HCT116 (cell line): ENCODE data around the gene CHCHD5. TPM values are rescaled to one million over a fixed set of nuclear protein-coding genes. Genes with fewer than 3 reads are reported as not detected.
A peak's percentile ranks its signal among the peaks of the same experiment; 100 is the strongest.

Source experiments
- ATAC-seq: fragments of 200-7000 bp; cut with Tn5 transposase; 2 replicates; pipeline ENCODE4 v1.9.1; 2020; ENCODE audit warnings: mild to moderate bottlenecking, moderate library complexity
- BruUV-seq: library from RNA; stranded (reverse); fragments of 400-500 nt; replicated peaks from 2 replicates; lab custom pipeline; 2021; lab: Mats Ljungman, UMichigan
- CTCF ChIA-PET: fragments of 300-600 bp; sonication (Branson Sonifier 250); formaldehyde crosslinking; loops from one replicate; lab custom pipeline; 2021; ENCODE audit warnings: antibody characterized with exemption; lab: Charles Lee
- POLR2A ChIA-PET: fragments of 300-600, 350-600 bp; sonication (Branson Sonifier 250); formaldehyde crosslinking; loops from one replicate; lab custom pipeline; 2021; ENCODE audit warnings: antibody characterized with exemption; lab: Charles Lee
- RAD21 ChIA-PET, 2 experiments: fragments of 300-600 bp; sonication (Branson Sonifier 250); formaldehyde crosslinking; loops; one replicate each; lab custom pipeline; 2023; ENCODE audit warnings: low total read pairs in 2 of 2; ENCODE audit not compliant: uncharacterized antibody in 2 of 2, unreplicated experiment in 2 of 2, low non-redundant PET in 1 of 2; lab: Charles Lee
- DNase-seq: peaks from one replicate; pipeline ENCODE4 v3.0.0-alpha.2; 2010; ENCODE audit warnings: low read depth, low spot score
- H2AFZ ChIP-seq: fragments of 200-600 bp; shearing (Covaris generic), sonication (generic); 2 replicates; pipeline ENCODE4 v1.6.1; 2017; ENCODE audit warnings: low read depth, mixed run types, mixed read lengths, antibody characterized with exemption, low read length; ENCODE audit not compliant: poor library complexity, severe bottlenecking
- H3K27ac ChIP-seq: 2 replicates; pipeline ENCODE4 v1.5.1; 2012; ENCODE audit warnings: low read depth, low read length
- H3K27me3 ChIP-seq: fragments of 200-600 bp; sonication (generic); 2 replicates; pipeline ENCODE4 v1.6.1; 2016; ENCODE audit warnings: mixed run types, low read length, mixed read lengths; ENCODE audit not compliant: insufficient read depth
- H3K36me3 ChIP-seq, 2 experiments: fragments of 200-500 bp in 1 of 2; fragments of 200-600 bp in 1 of 2; sonication (Bioruptor generic) in 1 of 2; sonication (generic) in 1 of 2; 2 replicates each; pipeline versions ENCODE4 v1.5.1 to v1.6.1; 2014 to 2016; ENCODE audit warnings: low read length in 2 of 2, inconsistent platforms in 1 of 2, mixed read lengths in 1 of 2, mixed run types in 1 of 2; ENCODE audit not compliant: insufficient read depth in 2 of 2, control insufficient read depth in 1 of 2
- H3K4me1 ChIP-seq, 2 experiments: fragments of 200-600 bp in 1 of 2; sonication (generic) in 1 of 2; 2 replicates each; pipeline versions ENCODE4 v1.5.1 to v1.6.1; 2012 to 2017; ENCODE audit warnings: low read length in 2 of 2, inconsistent platforms in 1 of 2, mild to moderate bottlenecking in 1 of 2, mixed read lengths in 1 of 2, mixed run types in 1 of 2, moderate library complexity in 1 of 2; ENCODE audit not compliant: insufficient read depth in 2 of 2, control insufficient read depth in 1 of 2
- H3K4me2 ChIP-seq: fragments of 200-600 bp; sonication (generic); 2 replicates; pipeline ENCODE4 v1.6.1; 2017; ENCODE audit warnings: mixed run types, low read length, mixed read lengths
- H3K4me3 ChIP-seq, 2 experiments: fragments of 200-600 bp in 1 of 2; sonication (generic) in 1 of 2; replicated peaks in 1 of 2; 2 replicates each; pipeline ENCODE4 v1.5.1; 2011 to 2016; ENCODE audit warnings: low read length in 2 of 2, control low read depth in 1 of 2, low read depth in 1 of 2, mild to moderate bottlenecking in 1 of 2, mixed read lengths in 1 of 2, mixed run types in 1 of 2
- H3K79me2 ChIP-seq: fragments of 200-600 bp; sonication (generic); 2 replicates; pipeline ENCODE4 v1.6.1; 2017; ENCODE audit warnings: mild to moderate bottlenecking, mixed run types, low read length, moderate library complexity, mixed read lengths; ENCODE audit not compliant: insufficient read depth
- H3K9ac ChIP-seq: fragments of 200-600 bp; sonication (generic); 2 replicates; pipeline ENCODE4 v1.6.1; 2016; ENCODE audit warnings: low read length, mixed read lengths
- H3K9me2 ChIP-seq: fragments of 200-600 bp; sonication (generic), shearing (Covaris generic); 2 replicates; pipeline ENCODE4 v1.6.1; 2017; ENCODE audit warnings: mixed run types, mild to moderate bottlenecking, moderate library complexity; ENCODE audit not compliant: insufficient read depth
- H3K9me3 ChIP-seq, 2 experiments: fragments of 200-500 bp in 1 of 2; fragments of 200-600 bp in 1 of 2; sonication (Bioruptor generic) in 1 of 2; sonication (generic) in 1 of 2; 2 replicates each; pipeline ENCODE4 v1.6.1; 2014 to 2017; ENCODE audit warnings: low read length in 2 of 2, mixed read lengths in 2 of 2, inconsistent platforms in 1 of 2, low read depth in 1 of 2, mild to moderate bottlenecking in 1 of 2, mixed run types in 1 of 2, moderate library complexity in 1 of 2; ENCODE audit not compliant: control insufficient read depth in 1 of 2, insufficient read depth in 1 of 2
- H4K20me1 ChIP-seq: fragments of 200-600 bp; sonication (generic), shearing (Covaris generic); 2 replicates; pipeline ENCODE4 v1.6.1; 2017; ENCODE audit warnings: mixed run types, mild to moderate bottlenecking, moderate library complexity; ENCODE audit not compliant: insufficient read depth
- CEBPB ChIP-seq: IDR thresholded peaks from 2 replicates; pipeline ENCODE4 v1.6.1; 2012; ENCODE audit warnings: low read depth
- CTCF ChIP-seq, 3 experiments: fragments of 200-600 bp in 1 of 3; sonication (generic) in 1 of 3; IDR thresholded peaks in 2 of 3; conservative IDR thresholded peaks in 1 of 3; 2 replicates each; pipeline ENCODE4 v1.5.1; 2012 to 2017; ENCODE audit warnings: low read depth in 2 of 3, low read length in 2 of 3, antibody characterized with exemption in 1 of 3, borderline replicate concordance in 1 of 3, control low read depth in 1 of 3, mild to moderate bottlenecking in 1 of 3, mixed read lengths in 1 of 3, mixed run types in 1 of 3, moderate library complexity in 1 of 3; ENCODE audit not compliant: insufficient read depth in 1 of 3
- EGR1 ChIP-seq: IDR thresholded peaks from 2 replicates; pipeline ENCODE4 v1.6.1; 2012; ENCODE audit warnings: low read depth
- ELF1 ChIP-seq: IDR thresholded peaks from 2 replicates; pipeline ENCODE4 v1.6.1; 2012; ENCODE audit warnings: low read depth, borderline replicate concordance
- EZH2 ChIP-seq: fragments of 200-600 bp; sonication (generic); IDR thresholded peaks from 2 replicates; pipeline ENCODE4 v1.6.1; 2017; ENCODE audit warnings: antibody characterized with exemption, mixed run types
- MAX ChIP-seq: IDR thresholded peaks from 2 replicates; pipeline ENCODE4 v1.6.1; 2012
- POLR2A ChIP-seq: IDR thresholded peaks from 2 replicates; pipeline ENCODE4 v1.7.0; 2011; ENCODE audit warnings: borderline replicate concordance; ENCODE audit not compliant: insufficient read depth, insufficient read length; ENCODE audit errors: extremely low read depth
- POLR2AphosphoS5 ChIP-seq: IDR thresholded peaks from 2 replicates; pipeline ENCODE4 v1.6.1; 2011; ENCODE audit warnings: mild to moderate bottlenecking, low read depth, low read length, moderate library complexity
- REST ChIP-seq: IDR thresholded peaks from 2 replicates; pipeline ENCODE4 v1.6.1; 2012; ENCODE audit warnings: low read depth
- SP1 ChIP-seq: IDR thresholded peaks from 2 replicates; pipeline ENCODE4 v1.6.1; 2012; ENCODE audit warnings: low read depth
- TCF7L2 ChIP-seq: IDR thresholded peaks from 2 replicates; pipeline ENCODE4 v1.7.0; 2011; ENCODE audit warnings: borderline replicate concordance, inconsistent platforms; ENCODE audit not compliant: insufficient read depth, insufficient read length; ENCODE audit errors: extremely low read depth
- ZBTB33 ChIP-seq: IDR thresholded peaks from 2 replicates; pipeline ENCODE4 v1.6.1; 2011; ENCODE audit warnings: mild to moderate bottlenecking, low read length, moderate library complexity; ENCODE audit not compliant: insufficient replicate concordance; ENCODE audit errors: extremely low read depth
- ZFX ChIP-seq: fragments of 450-650 bp; IDR thresholded peaks from 2 replicates; pipeline ENCODE4 v1.6.1; 2017
- ZNF274 ChIP-seq: fragments of 200-500 bp; sonication (Bioruptor generic); IDR thresholded peaks from 2 replicates; pipeline ENCODE4 v1.6.1; 2014; ENCODE audit warnings: mild to moderate bottlenecking, low read depth, low read length, inconsistent platforms
- intact Hi-C: fragments of 100-400 bp; cut with micrococcal nuclease; formaldehyde crosslinking; loops from 2 replicates; pipeline ENCODE4 v1.10.0; 2022
- total RNA-seq: library from RNA; stranded (reverse); gene quantifications from one replicate; pipeline ENCODE4 v1.2.1, GENCODE V29; 2021; ENCODE audit not compliant: unreplicated experiment

The CHCHD5 gene
- total RNA-seq, 1 experiment from 2014 or later: 49.8 TPM

- Histone ChIP-seq H3K9ac (no peak overlapping the region), H3K36me3 (no peaks in the 10 kb centered on the region), H2AFZ (peak overlapping the region; percentile 85), H3K4me1 (peaks cover 28 to 61% of the 10 kb centered on the region in 2 experiments), H4K20me1 (no peaks in the 10 kb centered on the region), H3K27me3 (no peaks in the 10 kb centered on the region), H3K9me2 (no peaks in the 10 kb centered on the region), H3K4me3 (no peak overlapping the region), H3K9me3 (no peaks in the 10 kb centered on the region), H3K4me2 (peak overlapping the region; percentile 41), H3K79me2 (no peaks in the 10 kb centered on the region), H3K27ac (no peak overlapping the region)
- intact Hi-C loops: no loop called here
- RAD21 ChIA-PET: no interaction called here
- TF ChIP-seq ZNF274: no peak
- TF ChIP-seq SP1: no peak
- no peak for TF ChIP-seq EZH2
- no peak for TF ChIP-seq POLR2AphosphoS5
- no peak for TF ChIP-seq ZBTB33
- TF ChIP-seq EGR1: no peak
- TF ChIP-seq ZFX: no peak
- no peak for TF ChIP-seq REST
- TF ChIP-seq ELF1: no peak
- no peak for TF ChIP-seq POLR2A
- no peak for TF ChIP-seq CEBPB
- no peak for TF ChIP-seq TCF7L2
- TF ChIP-seq CTCF (IDR thresholded peaks at IDR 0.05 in 2 of 3, conservative IDR thresholded peaks at IDR 0.05 in 1 of 3; ENCODE audit: borderline replicate concordance in 1 of 3, insufficient read depth in 1 of 3, low read depth in 2 of 3, low read length in 2 of 3): no peak
- TF ChIP-seq MAX: no peak
- ATAC-seq (no peak), DNase-seq (no peak)
- CTCF ChIA-PET: interaction anchor here (1.4 kb wide), 1 partner anchor 23 kb away, joined by 3 read pairs; no protein-coding TSS in a partner anchor
- no TSS peak for BruUV-seq
- POLR2A ChIA-PET: no interaction called here
These were observed 38.1 kb downstream of the CHCHD5 start for GRCh38 chr2:112622528-112622849.
